ENCODE data around the gene NOC2L. TPM values are rescaled to one million over a fixed set of nuclear protein-coding genes. Genes with fewer than 3 reads are reported as not detected.

Gene NOC2L
- total RNA-seq, 1 donor from 2014 or later, result 69.8 TPM

DNA sequence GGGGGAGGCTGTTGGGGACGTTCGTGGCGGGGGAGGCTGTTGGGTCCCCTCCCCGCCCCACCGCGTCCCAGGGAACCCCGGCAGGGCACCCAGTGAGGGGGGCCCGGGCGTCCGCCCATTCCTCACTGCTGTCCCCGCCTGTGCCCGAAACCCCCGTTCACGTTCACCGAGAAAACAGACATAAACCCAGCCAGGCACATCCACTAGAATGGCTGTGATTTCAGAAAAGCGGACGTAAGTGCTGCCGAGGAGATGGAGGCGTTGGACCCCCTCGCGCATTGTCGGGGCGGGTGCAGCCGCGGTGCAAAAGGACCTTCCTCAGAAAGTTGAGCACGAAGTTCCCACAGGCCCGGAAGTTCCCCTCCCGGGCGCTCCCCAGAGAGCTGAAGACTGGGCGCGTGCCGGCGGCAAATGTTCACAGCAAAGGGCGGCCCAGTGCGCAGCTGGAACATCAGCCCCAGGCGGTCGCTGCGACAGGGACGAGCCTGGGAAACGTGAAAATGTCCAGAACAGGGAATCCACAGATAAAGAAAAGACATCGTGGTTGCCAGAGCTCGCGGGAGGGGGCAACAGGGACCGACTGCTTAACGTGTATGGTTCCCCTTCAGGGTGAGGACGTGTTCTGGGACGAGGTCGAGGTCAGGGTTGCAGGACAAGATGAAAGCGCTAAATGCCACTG, 53.8 kb downstream of the NOC2L start:
- TF ChIP-seq, protein P1, sequence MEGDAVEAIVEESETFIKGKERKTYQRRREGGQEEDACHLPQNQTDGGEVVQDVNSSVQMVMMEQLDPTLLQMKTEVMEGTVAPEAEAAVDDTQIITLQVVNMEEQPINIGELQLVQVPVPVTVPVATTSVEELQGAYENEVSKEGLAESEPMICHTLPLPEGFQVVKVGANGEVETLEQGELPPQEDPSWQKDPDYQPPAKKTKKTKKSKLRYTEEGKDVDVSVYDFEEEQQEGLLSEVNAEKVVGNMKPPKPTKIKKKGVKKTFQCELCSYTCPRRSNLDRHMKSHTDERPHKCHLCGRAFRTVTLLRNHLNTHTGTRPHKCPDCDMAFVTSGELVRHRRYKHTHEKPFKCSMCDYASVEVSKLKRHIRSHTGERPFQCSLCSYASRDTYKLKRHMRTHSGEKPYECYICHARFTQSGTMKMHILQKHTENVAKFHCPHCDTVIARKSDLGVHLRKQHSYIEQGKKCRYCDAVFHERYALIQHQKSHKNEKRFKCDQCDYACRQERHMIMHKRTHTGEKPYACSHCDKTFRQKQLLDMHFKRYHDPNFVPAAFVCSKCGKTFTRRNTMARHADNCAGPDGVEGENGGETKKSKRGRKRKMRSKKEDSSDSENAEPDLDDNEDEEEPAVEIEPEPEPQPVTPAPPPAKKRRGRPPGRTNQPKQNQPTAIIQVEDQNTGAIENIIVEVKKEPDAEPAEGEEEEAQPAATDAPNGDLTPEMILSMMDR (IDR thresholded peaks at IDR 0.05; ENCODE audit: unreplicated experiment), result no peak
- Mint-ChIP-seq H3K4me3 (peak overlapping the region; percentile 78), H3K27me3 (ENCODE audit: low read depth) (peaks cover 11% of the 10 kb centered on the region), H3K9me3 (no peaks in the 10 kb centered on the region), H3K27ac (peak overlapping the region; percentile 82), H3K4me1 (peaks cover 29% of the 10 kb centered on the region), H3K36me3 (peaks cover 4% of the 10 kb centered on the region)
- peak in 1 of 2 experiments; percentile 40 for DNase-seq (ENCODE audit: low spot score in 2 of 2, unreplicated experiment in 2 of 2)

DNA sequence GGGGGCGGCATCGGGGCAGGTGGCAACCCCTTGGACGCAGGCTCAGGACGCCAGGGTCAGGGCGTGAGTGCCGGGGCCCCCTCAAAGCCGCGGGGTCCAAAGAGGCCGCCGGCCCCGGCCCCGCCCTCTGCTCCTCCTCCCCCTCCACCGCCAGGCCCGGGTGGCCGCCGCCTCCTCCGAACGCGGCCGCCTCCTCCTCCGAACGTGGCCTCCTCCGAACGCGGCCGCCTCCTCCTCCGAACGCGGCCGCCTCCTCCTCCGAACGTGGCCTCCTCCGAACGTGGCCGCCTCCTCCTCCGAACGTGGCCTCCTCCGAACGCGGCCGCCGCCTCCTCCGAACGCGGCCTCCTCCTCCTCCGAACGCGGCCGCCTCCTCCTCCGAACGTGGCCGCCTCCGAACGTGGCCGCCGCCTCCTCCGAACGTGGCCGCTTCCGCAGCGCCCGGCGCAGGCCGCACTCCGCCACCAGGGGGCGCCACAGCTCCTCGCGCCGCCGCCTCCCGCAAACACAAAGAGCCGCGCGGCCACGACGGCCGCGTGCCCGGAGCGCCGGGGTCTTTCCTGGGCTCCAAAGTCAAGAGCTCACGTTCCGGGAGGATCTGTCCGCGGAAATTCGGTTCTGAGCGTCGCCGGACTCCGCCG, 54.6 kb downstream of the NOC2L start:
- peaks cover 4% of the 10 kb centered on the region for H3K36me3 Mint-ChIP-seq
- no peaks in the 10 kb centered on the region for H3K9me3 Mint-ChIP-seq
- H3K27me3 Mint-ChIP-seq (ENCODE audit: low read depth), result peaks cover 14% of the 10 kb centered on the region
- TF ChIP-seq, protein P1 (IDR thresholded peaks at IDR 0.05; ENCODE audit: unreplicated experiment), result peak; percentile 95
- peak overlapping the region; percentile 64 for H3K27ac Mint-ChIP-seq
- peak; percentile 75 to 95 for DNase-seq (ENCODE audit: low spot score in 2 of 2, unreplicated experiment in 2 of 2)
- H3K4me1 Mint-ChIP-seq, result peaks cover 28% of the 10 kb centered on the region
- peak overlapping the region; percentile 78 for H3K4me3 Mint-ChIP-seq

DNA sequence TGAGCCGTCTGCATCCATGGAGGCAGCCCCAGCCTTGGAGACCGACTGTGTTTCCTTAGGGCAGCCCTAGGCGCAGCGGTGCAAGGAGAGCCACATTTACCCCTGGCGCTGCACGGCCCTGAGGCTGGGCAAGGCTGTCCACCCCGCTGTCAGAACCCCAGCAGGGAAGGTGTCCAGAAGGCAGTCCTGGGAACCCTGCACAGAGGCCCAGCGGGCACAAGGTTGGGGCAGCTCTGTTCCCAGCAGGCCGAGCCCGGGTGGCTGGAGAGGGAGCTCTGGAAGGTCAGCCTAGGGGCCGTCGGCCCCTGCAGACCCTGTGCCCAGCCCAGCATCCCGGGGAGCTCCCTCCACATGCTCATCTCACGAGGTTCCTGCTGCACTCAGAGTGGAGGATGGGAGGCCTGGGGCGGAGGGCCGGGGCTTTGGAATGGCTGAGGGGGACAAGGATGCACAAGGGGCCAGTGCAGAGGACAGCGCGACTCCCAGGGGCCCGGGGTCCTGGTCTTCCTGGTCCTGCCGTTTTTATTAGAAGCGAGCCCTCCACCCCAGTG, 55.3 kb downstream of the NOC2L start:
- Mint-ChIP-seq H3K27ac (no peak overlapping the region), H3K4me1 (peaks cover 28% of the 10 kb centered on the region), H3K36me3 (peaks cover 4% of the 10 kb centered on the region), H3K4me3 (peak overlapping the region; percentile 52), H3K9me3 (no peaks in the 10 kb centered on the region), H3K27me3 (ENCODE audit: low read depth) (peaks cover 14% of the 10 kb centered on the region)
- DNase-seq (ENCODE audit: low spot score in 2 of 2, unreplicated experiment in 2 of 2), result no peak
- TF ChIP-seq, protein P1 (IDR thresholded peaks at IDR 0.05; ENCODE audit: unreplicated experiment), result no peak

DNA sequence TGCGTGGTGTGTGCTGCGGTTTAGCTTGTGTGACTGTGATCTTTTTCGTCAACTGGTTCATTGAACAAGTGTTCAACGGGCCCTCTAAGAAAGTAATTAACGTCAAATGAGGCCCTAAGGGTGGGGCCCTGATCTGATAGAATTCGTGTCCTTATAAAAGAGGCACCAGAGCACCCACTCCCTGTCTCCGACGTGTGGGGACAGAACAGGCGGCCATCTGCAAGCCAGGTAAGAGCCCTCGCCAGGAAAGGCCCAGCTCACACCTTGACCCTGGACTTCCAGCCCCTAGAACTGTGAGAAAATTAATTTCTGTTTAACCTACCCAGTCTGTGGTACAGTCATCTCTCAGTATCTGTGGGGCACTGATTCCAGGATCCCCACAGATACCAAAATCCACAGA, 55.8 kb downstream of the NOC2L start:
- TF ChIP-seq, protein P1 (IDR thresholded peaks at IDR 0.05; ENCODE audit: unreplicated experiment), result no peak
- DNase-seq (ENCODE audit: low spot score in 2 of 2, unreplicated experiment in 2 of 2), result no peak
- Mint-ChIP-seq H3K27me3 (ENCODE audit: low read depth) (peaks cover 19% of the 10 kb centered on the region), H3K4me1 (peaks cover 28% of the 10 kb centered on the region), H3K4me3 (peak overlapping the region; percentile 52), H3K27ac (no peak overlapping the region), H3K9me3 (no peaks in the 10 kb centered on the region), H3K36me3 (peaks cover 4% of the 10 kb centered on the region)

DNA sequence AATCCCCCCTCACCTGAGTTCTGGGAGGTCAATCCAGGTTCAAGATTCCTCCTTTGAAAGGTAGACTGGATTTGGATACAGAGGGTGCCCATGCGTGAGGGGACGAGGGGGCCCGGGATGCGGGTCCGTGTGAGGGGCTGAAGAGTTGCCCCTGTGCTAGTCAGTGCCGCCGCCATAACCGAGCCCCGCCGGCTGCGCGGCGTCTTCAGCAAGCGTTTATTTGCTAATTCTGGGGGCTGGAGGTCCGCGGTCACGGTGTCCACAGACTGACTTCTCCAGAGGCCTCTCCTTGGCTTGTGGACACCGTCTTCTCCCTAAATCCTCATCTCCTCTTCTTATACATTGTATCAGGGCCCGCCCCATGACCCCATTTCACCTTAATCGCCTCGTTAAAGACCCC, 56.3 kb downstream of the NOC2L start:
- H3K27ac Mint-ChIP-seq, result no peak overlapping the region
- peak overlapping the region; percentile 52 for H3K4me3 Mint-ChIP-seq
- H3K9me3 Mint-ChIP-seq, result no peaks in the 10 kb centered on the region
- peaks cover 24% of the 10 kb centered on the region for H3K27me3 Mint-ChIP-seq (ENCODE audit: low read depth)
- H3K4me1 Mint-ChIP-seq, result peaks cover 27% of the 10 kb centered on the region
- TF ChIP-seq, protein P1 (IDR thresholded peaks at IDR 0.05; ENCODE audit: unreplicated experiment), result no peak
- DNase-seq (ENCODE audit: low spot score in 2 of 2, unreplicated experiment in 2 of 2), result no peak
- peaks cover 2% of the 10 kb centered on the region for H3K36me3 Mint-ChIP-seq

Data from mesothelial cell of epicardium (in vitro differentiated cells).